HG02571 (cell line): ENCODE data around the gene LIPM.
"Not testable (repeated sequence)": the region's sequence is repeated elsewhere in the genome, so short reads cannot be mapped to it uniquely, and the experiment has no call there.

Source experiments
- ATAC-seq: cut with Tn5 transposase; IDR thresholded peaks from one replicate; pipeline ENCODE4 v1.9.1; 2021; ENCODE audit warnings: mild to moderate bottlenecking, moderate library complexity; ENCODE audit not compliant: unreplicated experiment

The LIPM gene

GRCh38 chr10:88837632-88838031 lies 35.1 kb downstream of the LIPM start:
- ATAC-seq, result not testable (repeated sequence)

DNA sequence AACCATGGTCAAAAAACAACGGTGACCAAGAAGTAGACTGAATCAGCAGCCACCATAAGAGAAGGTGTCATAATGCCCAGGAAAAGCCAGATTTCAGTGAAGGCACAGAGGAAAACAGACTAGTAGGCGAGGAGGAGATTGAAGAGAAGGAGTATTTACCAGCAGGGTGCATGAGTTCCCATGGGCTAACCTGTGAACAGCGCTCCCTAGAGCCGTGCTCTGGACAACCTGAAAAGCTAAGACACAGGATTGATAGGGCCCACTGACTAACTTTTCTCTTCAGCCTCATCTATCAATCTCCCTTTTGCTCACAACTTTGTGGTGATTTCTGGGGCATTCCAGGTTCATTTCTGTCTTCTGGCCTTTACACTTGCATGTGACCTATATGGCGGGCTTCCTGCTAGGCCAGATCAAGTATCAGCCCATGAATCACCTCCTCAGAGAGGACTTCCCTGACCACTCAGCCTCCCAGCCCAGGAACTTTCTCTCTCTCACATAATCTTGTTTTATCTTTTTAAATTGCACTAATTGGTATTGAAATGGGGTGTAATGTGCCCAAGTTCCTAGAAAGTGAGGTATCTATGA lies 36.3 kb downstream of the LIPM start:
- no peak for ATAC-seq

DNA sequence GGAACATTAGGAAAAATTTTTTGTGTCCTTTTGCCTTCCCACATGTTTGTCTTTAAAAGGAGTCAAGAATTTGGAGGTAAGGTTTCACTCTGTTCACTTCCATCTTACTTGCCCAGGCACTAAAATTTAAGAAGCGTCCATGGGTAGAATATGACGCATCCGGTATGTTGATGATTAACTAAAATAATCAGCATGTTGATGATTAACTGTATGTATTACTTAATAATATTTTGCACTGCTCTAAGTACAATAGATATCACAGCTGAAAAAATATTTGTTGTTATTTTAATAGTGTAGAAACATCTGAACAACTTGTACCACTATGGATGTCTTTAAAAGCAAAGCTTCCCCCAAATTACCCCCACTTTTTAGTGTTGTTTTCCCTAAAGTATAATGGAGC lies 37.6 kb downstream of the LIPM start:
- ATAC-seq, result no peak

- ATAC-seq, result no peak
Observed at GRCh38 chr10:88840881-88841280, 38.4 kb downstream of the LIPM start.

- no peak for ATAC-seq
Observed at GRCh38 chr10:88841316-88842111, 39.0 kb downstream of the LIPM start.

DNA sequence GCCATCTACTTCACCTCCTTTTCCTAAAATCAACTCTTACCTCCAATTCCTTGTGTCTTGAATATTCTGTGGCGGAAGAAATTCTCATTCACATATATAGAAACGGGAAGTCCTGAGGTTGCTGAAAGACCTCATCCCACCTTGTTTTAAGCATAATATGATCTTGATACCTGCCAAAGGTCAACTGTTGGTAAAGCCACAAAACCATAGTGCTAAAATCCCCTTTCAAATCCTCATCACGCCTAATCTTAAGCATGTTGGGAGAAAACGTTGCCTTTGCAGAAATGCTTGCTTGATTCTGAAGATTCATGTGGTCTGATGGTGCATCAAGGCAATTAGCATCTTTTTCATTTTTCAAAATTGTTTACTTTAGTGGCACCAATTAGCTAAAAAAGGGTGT lies 40.6 kb downstream of the LIPM start:
- no peak for ATAC-seq

DNA sequence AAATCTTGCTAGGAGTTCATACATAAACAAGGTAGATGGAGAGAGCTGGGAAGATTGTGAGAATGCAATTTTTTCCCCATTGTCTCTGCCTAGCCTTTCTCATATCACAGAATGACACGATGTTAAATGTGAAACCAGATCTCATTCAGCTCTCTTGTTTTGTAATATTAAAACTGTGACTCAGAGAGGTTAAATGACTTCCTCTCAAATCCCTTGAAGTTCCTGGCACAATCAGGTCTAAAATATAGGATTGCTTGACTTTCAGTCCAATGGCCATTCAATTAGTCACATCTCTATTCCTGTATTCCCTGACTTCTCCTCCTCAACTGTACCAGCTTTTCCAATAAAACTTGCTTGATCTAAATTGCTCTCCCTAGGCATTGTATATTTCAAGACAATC lies 46.0 kb downstream of the LIPM start:
- ATAC-seq, result no peak

- no peak for ATAC-seq
Observed at GRCh38 chr10:88849234-88849633, 46.7 kb downstream of the LIPM start.

DNA sequence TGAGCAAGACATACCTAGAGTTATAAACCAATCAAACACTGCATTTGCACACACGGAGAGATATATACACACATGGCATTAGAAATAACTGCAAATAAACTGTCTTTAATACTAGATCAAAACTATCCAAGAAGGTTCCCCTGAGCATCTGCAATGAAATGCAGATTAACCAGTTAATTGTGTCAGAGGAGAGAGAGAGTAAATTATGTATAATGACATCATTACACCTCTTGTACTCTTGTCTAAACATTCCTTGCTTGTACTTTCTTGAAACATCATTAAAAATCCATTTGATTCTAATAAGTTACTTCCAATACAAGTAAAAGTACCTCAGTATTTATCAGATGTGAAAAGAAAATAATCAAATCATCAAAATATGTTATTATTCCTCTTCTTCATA lies 48.2 kb downstream of the LIPM start:
- no peak for ATAC-seq

GRCh38 chr10:88851706-88852105 lies 49.2 kb downstream of the LIPM start, which contains the start of gene ANKRD22:
TSS of gene ANKRD22 (minus strand) at chr10:88851844. CDS start at chr10:88851607, 237 bp downstream.
- no peak for ATAC-seq

DNA sequence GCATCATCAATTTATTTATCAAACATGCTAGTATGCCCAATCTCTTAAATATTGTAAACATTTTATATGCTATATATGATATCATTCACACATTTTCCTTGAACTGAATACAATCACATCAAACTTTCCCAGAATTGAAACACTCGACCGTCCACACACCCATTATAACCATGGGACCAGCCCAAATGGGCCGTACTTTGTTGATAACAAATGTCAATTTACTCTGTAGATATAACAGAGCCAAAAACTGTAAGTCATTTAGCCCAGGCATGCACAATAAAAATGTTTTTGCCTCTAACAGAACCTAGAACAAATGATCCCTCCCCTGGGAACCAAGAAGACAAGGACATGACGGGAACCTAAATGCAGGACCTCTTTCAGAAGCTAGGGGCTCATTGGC lies 49.8 kb downstream of the LIPM start:
- no peak for ATAC-seq

- ATAC-seq, result no peak
Observed at GRCh38 chr10:88853155-88853881, 50.8 kb downstream of the LIPM start.

GRCh38 chr10:88854684-88855083 lies 52.2 kb downstream of the LIPM start:
- no peak for ATAC-seq

- no peak for ATAC-seq
Observed at GRCh38 chr10:88857831-88858230, 55.3 kb downstream of the LIPM start.

- no peak for ATAC-seq
Observed at GRCh38 chr10:88858491-88858890, 56.0 kb downstream of the LIPM start.

GRCh38 chr10:88861036-88861435 lies 58.5 kb downstream of the LIPM start:
- ATAC-seq, result no peak

GRCh38 chr10:88865281-88865876 lies 62.8 kb downstream of the LIPM start:
- ATAC-seq, result no peak

- ATAC-seq, result no peak
Observed at GRCh38 chr10:88866454-88866853, 63.9 kb downstream of the LIPM start.

DNA sequence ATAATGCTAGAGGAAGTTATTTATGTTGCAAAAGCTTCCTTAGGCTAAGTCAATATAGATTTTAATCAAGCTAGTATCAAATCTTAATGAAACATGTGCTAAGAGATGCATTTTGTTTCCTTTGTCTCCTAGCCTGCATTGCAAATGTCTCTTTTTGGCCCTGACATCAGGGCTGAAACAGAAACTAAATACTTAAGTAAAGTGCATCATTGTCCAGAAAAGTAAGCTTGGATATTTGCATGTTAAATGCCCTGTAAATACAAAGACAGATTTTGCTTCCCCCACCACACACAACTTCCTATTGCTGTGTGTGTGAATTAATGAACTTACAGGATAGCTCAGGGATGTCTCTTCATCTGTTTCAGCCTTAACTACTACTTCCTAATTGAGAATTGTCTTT lies 67.6 kb downstream of the LIPM start:
- no peak for ATAC-seq
